A549 treated with dexamethasone at 1 μM for 4 hours (cell line): ENCODE results near the gene LEUTX. TPM values are rescaled to one million over a fixed set of nuclear protein-coding genes. Genes with fewer than 3 reads are reported as not detected.

Experiments used
- total RNA-seq: library from RNA; stranded (reverse); fragments of 200-300 nt; extraction: Qiagen RNA extraction; gene quantifications from 5 replicates; pipeline ENCODE4 v1.2.3, GENCODE V29; 2022

The LEUTX gene
- total RNA-seq, result not detected in 5 replicates

GRCh38 chr19:39778763-39779162 is at the start of gene LEUTX:
Gene LEUTX, plus strand, starts transcription at chr19:39778854. Its CDS starts 67 bp downstream, at chr19:39778921.

GRCh38 chr19:39737891-39738290 is 40.8 kb upstream of the LEUTX start, which contains the start of gene CLC:
Gene CLC, minus strand, starts transcription at chr19:39738029. Its CDS starts 77 bp downstream, at chr19:39737952.

GRCh38 chr19:39833464-39834286 is 55.0 kb downstream of the LEUTX start, which contains the start of gene DYRK1B:
Gene DYRK1B, minus strand, starts transcription at chr19:39834162. Its CDS starts 2,295 bp downstream, at chr19:39831867.

Other genes with a start within 250 kb of the LEUTX start
- 5.8 to 7.8 TPM (median 7.2 TPM) in 5 replicates for gene EID2B, start 246.0 kb upstream of the LEUTX start, total RNA-seq
- gene EID2, start 238.7 kb upstream of the LEUTX start, total RNA-seq, result 35.1 to 39.3 TPM (median 35.6 TPM) in 5 replicates
- gene LGALS13, start 176.3 kb upstream of the LEUTX start, total RNA-seq, result not detected in 5 replicates
- gene LGALS16, start 122.9 kb upstream of the LEUTX start, total RNA-seq, result not detected in 5 replicates
- not detected in 5 replicates for gene LGALS14, start 74.4 kb upstream of the LEUTX start, total RNA-seq
- gene CLC, start 40.8 kb upstream of the LEUTX start, total RNA-seq, result not detected in 5 replicates
- 17.4 to 23.0 TPM (median 20.2 TPM) in 5 replicates for gene DYRK1B, start 55.3 kb downstream of the LEUTX start, total RNA-seq
- 649 to 753 TPM (median 689 TPM) in 5 replicates for gene FBL, start 67.5 kb downstream of the LEUTX start, total RNA-seq
- gene FCGBP, start 155.8 kb downstream of the LEUTX start, total RNA-seq, result 0.21 to 1.2 TPM (median 0.82 TPM) in 5 replicates
- 271 to 296 TPM (median 278 TPM) in 5 replicates for gene PSMC4, start 192.3 kb downstream of the LEUTX start, total RNA-seq
- 1.8 to 2.5 TPM (median 2.2 TPM) in 5 replicates for gene ZNF546, start 218.2 kb downstream of the LEUTX start, total RNA-seq